ENCODE measurements around the gene ANTXRL. TPM values are rescaled to one million over a fixed set of nuclear protein-coding genes. Genes with fewer than 3 reads are reported as not detected.

ANTXRL gene
- total RNA-seq, 1 experiment from 2014 or later = not detected

Other genes with a start within 250 kb of the ANTXRL start
- not detected for gene MSMB, start 240.7 kb upstream of the ANTXRL start, total RNA-seq (2021; ENCODE audit: unreplicated experiment)
- 0.26 TPM for gene ANXA8L1, start 88.8 kb downstream of the ANTXRL start, total RNA-seq (2021; ENCODE audit: unreplicated experiment)
- gene NPY4R, start 179.0 kb downstream of the ANTXRL start, total RNA-seq (2021; ENCODE audit: unreplicated experiment) = 2.2 TPM